ENCODE results near the gene MACIR. TPM values are rescaled to one million over a fixed set of nuclear protein-coding genes. Genes with fewer than 3 reads are reported as not detected.

The MACIR gene
- total RNA-seq, 1 experiment from 2014 or later, result 25.2 TPM

- Mint-ChIP-seq H3K4me1 (ENCODE audit: low read depth, unreplicated experiment) (peaks cover 7% of the 10 kb centered on the region), H3K27ac (ENCODE audit: unreplicated experiment) (no peak overlapping the region), H3K36me3 (ENCODE audit: insufficient read depth, unreplicated experiment) (peaks cover 23% of the 10 kb centered on the region), H3K4me3 (ENCODE audit: low read depth, unreplicated experiment) (no peak overlapping the region), H3K9me3 (ENCODE audit: low read depth, unreplicated experiment) (no peaks in the 10 kb centered on the region), H3K27me3 (ENCODE audit: unreplicated experiment) (no peaks in the 10 kb centered on the region)
- BruUV-seq (replicated peaks), result no TSS peak
- CTCF ChIA-PET, result interaction anchor here (0.7 to 1.1 kb wide), 2 partner anchors 32 to 219 kb away, joined by 3 read pairs; no protein-coding TSS in a partner anchor
- DNase-seq, result no peak
- intact Hi-C loops (cut with micrococcal nuclease; ENCODE audit: unreplicated experiment), result no loop called here
- TF ChIP-seq CTCF (IDR thresholded peaks at IDR 0.05; ENCODE audit: unreplicated experiment), result no peak
Observed at GRCh38 chr5:103256178-103256577, 2.4 kb upstream of the MACIR start.

- CTCF ChIA-PET, result interaction anchor here (0.6 to 3.2 kb wide), 10 partner anchors 13 to 1300 kb away, joined by 3 to 21 read pairs (median 5); no protein-coding TSS in a partner anchor
- H3K4me1 Mint-ChIP-seq (ENCODE audit: low read depth, unreplicated experiment), result peaks cover 32% of the 10 kb centered on the region
Observed at GRCh38 chr5:103258957-103259704, 568 bp downstream of the MACIR start.

GRCh38 chr5:103259705-103260355, 1.3 kb downstream of the MACIR start:
- H3K9me3 Mint-ChIP-seq (ENCODE audit: low read depth, unreplicated experiment), result no peaks in the 10 kb centered on the region
- BruUV-seq (replicated peaks), result no TSS peak
- H3K27me3 Mint-ChIP-seq (ENCODE audit: unreplicated experiment), result no peaks in the 10 kb centered on the region
- peaks cover 23% of the 10 kb centered on the region for H3K36me3 Mint-ChIP-seq (ENCODE audit: insufficient read depth, unreplicated experiment)
- H3K4me3 Mint-ChIP-seq (ENCODE audit: low read depth, unreplicated experiment), result peak overlapping the region; percentile 94
- H3K27ac Mint-ChIP-seq (ENCODE audit: unreplicated experiment), result peak overlapping the region; percentile 79
- peaks cover 35% of the 10 kb centered on the region for H3K4me1 Mint-ChIP-seq (ENCODE audit: low read depth, unreplicated experiment)
- no peak for TF ChIP-seq CTCF (IDR thresholded peaks at IDR 0.05; ENCODE audit: unreplicated experiment)
- intact Hi-C loops (cut with micrococcal nuclease; ENCODE audit: unreplicated experiment), result loop anchor here (5.0 kb wide), 1 partner anchor 87 kb away; no protein-coding TSS in a partner anchor
- CTCF ChIA-PET, result interaction anchor here (3.2 kb wide), 1 partner anchor 12 kb away, joined by 21 read pairs; no protein-coding TSS in a partner anchor
- no peak for DNase-seq

More at GRCh38 chr5:103258957-103259704, 568 bp downstream of the MACIR start:
- no peak for TF ChIP-seq CTCF (IDR thresholded peaks at IDR 0.05; ENCODE audit: unreplicated experiment)
- H3K36me3 Mint-ChIP-seq (ENCODE audit: insufficient read depth, unreplicated experiment), result peaks cover 23% of the 10 kb centered on the region
- no TSS peak for BruUV-seq (replicated peaks)
- H3K4me3 Mint-ChIP-seq (ENCODE audit: low read depth, unreplicated experiment), result peak overlapping the region; percentile 94
- H3K9me3 Mint-ChIP-seq (ENCODE audit: low read depth, unreplicated experiment), result no peaks in the 10 kb centered on the region
- H3K27me3 Mint-ChIP-seq (ENCODE audit: unreplicated experiment), result no peaks in the 10 kb centered on the region
- peak; percentile 78 for DNase-seq
- peak overlapping the region; percentile 79 for H3K27ac Mint-ChIP-seq (ENCODE audit: unreplicated experiment)
- intact Hi-C loops (cut with micrococcal nuclease; ENCODE audit: unreplicated experiment), result no loop called here

DNA sequence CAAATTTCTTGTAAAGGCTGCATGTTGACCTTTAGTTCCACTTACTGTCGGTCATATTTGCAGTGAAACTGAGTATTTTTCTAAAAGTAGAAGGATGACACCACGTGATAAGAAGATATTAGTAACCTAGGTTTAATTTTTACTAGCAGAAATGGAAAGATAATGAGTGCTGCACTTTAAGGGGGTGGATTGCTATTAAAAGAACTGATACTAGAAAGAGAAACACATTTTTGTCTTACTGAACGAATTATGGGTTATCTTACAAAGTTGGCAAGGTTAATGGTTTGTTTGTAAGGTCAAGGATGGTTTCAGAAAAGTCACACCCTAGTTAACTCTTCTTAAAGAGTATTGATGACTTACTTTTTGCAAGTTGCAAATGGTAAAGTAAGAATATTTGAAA, 2.4 kb downstream of the MACIR start:
- no peaks in the 10 kb centered on the region for H3K9me3 Mint-ChIP-seq (ENCODE audit: low read depth, unreplicated experiment)
- DNase-seq, result no peak
- intact Hi-C loops (cut with micrococcal nuclease; ENCODE audit: unreplicated experiment), result loop anchor here (5.0 kb wide), 1 partner anchor 86 kb away; no protein-coding TSS in a partner anchor
- no peak for TF ChIP-seq CTCF (IDR thresholded peaks at IDR 0.05; ENCODE audit: unreplicated experiment)
- peaks cover 42% of the 10 kb centered on the region for H3K4me1 Mint-ChIP-seq (ENCODE audit: low read depth, unreplicated experiment)
- peak overlapping the region; percentile 32 for H3K27ac Mint-ChIP-seq (ENCODE audit: unreplicated experiment)
- H3K36me3 Mint-ChIP-seq (ENCODE audit: insufficient read depth, unreplicated experiment), result peaks cover 23% of the 10 kb centered on the region
- CTCF ChIA-PET, result interaction anchor here (3.2 kb wide), 1 partner anchor 11 kb away, joined by 21 read pairs; no protein-coding TSS in a partner anchor
- H3K27me3 Mint-ChIP-seq (ENCODE audit: unreplicated experiment), result no peaks in the 10 kb centered on the region
- H3K4me3 Mint-ChIP-seq (ENCODE audit: low read depth, unreplicated experiment), result peak overlapping the region; percentile 94
- TSS peak; percentile 49 for BruUV-seq (replicated peaks)
